Adipocyte (in vitro differentiated cells): ENCODE data around the gene COPS7A.

Experiments
- DNase-seq: peaks from one replicate; pipeline ENCODE4 v3.0.0-alpha.2; 2015; ENCODE audit warnings: low read depth
- H3K27me3 ChIP-seq: replicated peaks from 2 replicates; pipeline ENCODE4 v1.7.0; 2013; ENCODE audit warnings: mild to moderate bottlenecking, low read length, moderate library complexity; ENCODE audit not compliant: control insufficient read depth, insufficient read depth
- H3K36me3 ChIP-seq: 2 replicates; pipeline ENCODE4 v1.7.0; 2013; ENCODE audit warnings: low read length, mild to moderate bottlenecking, moderate library complexity; ENCODE audit not compliant: control insufficient read depth, insufficient read depth, severe bottlenecking
- H3K4me1 ChIP-seq: 2 replicates; pipeline ENCODE4 v1.7.0; 2013; ENCODE audit warnings: mild to moderate bottlenecking, low read length, moderate library complexity; ENCODE audit not compliant: control insufficient read depth, insufficient read depth
- H3K4me3 ChIP-seq: 2 replicates; pipeline ENCODE4 v1.7.0; 2013; ENCODE audit warnings: mild to moderate bottlenecking, low read length, moderate library complexity
- H3K9ac ChIP-seq: 2 replicates; pipeline ENCODE4 v1.7.0; 2013; ENCODE audit warnings: mild to moderate bottlenecking, low read length, moderate library complexity
- H3K9me3 ChIP-seq: 2 replicates; pipeline ENCODE4 v1.7.0; 2013; ENCODE audit warnings: mild to moderate bottlenecking, low read length, moderate library complexity; ENCODE audit not compliant: control insufficient read depth

COPS7A gene

GRCh38 chr12:6780573-6780972 lies 56.7 kb downstream of the COPS7A start:
- no peak overlapping the region for H3K9ac ChIP-seq
- no peak for DNase-seq
- H3K4me3 ChIP-seq, result no peak overlapping the region
- H3K27me3 ChIP-seq, result peaks cover 8% of the 10 kb centered on the region
- H3K9me3 ChIP-seq, result no peaks in the 10 kb centered on the region
- peaks cover 6% of the 10 kb centered on the region for H3K4me1 ChIP-seq
- H3K36me3 ChIP-seq, result no peaks in the 10 kb centered on the region
